Fibroblast of the aortic adventitia (primary cell): ENCODE data around the gene PACS2. TPM values are rescaled to one million over a fixed set of nuclear protein-coding genes. Genes with fewer than 3 reads are reported as not detected.

Source experiments
- DNase-seq: peaks from one replicate; pipeline ENCODE4 v3.0.0-alpha.2; 2010; ENCODE audit warnings: low read depth
- H3K4me3 ChIP-seq: 2 replicates; pipeline ENCODE4 v1.5.1; 2011; ENCODE audit warnings: low read depth, mild to moderate bottlenecking, control low read depth, low read length, moderate library complexity
- total RNA-seq: library from RNA; depleted of rRNA; stranded (reverse); fragments of >200 nt; gene quantifications from 2 replicates; pipeline ENCODE4 v1.2.3, GENCODE V29; 2012; ENCODE audit warnings: low replicate concordance
- TF ChIP-seq, protein P1 (sequence below): IDR thresholded peaks from 2 replicates; pipeline ENCODE4 v1.5.1; 2011; ENCODE audit warnings: mild to moderate bottlenecking, low read length, control low read depth, inconsistent platforms; ENCODE audit not compliant: insufficient read depth

Gene PACS2
- total RNA-seq, 1 donor: 48.6 TPM

DNA sequence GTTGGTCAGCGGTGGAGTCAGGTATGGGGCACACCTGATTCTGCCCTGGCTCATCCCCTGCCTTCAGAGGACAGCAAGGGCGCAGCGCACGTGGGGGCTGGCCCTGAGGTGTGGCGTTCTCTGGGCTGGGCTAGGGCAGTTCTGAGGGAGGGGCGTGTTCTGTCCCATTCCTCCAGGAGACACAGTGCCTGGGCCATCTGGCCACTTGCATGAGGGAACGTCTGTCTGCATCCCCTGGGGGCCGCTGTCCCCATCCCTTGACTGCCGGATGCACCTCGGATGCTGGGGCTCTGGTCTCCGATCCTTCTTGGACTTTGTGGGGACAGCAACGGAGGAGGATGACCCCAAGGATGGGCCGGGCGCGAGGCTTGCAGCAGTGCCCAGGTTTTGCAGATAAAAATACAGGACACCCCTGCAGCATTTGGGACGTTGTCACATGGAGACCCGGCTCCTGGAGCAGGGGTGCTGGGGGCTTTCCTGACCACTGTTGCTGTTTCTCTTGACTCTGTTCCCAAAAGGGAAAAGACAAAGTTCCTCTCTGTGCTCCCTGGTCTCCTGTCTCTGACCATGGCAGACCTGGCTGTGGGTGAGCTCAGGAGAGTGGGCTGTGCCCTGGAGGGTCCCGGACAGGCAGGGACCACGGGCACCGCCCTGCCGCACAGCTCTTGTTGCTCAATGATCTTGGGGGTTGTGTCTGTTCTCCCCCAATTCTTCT is 112.0 kb downstream of the PACS2 start:
- TF ChIP-seq, protein P1, sequence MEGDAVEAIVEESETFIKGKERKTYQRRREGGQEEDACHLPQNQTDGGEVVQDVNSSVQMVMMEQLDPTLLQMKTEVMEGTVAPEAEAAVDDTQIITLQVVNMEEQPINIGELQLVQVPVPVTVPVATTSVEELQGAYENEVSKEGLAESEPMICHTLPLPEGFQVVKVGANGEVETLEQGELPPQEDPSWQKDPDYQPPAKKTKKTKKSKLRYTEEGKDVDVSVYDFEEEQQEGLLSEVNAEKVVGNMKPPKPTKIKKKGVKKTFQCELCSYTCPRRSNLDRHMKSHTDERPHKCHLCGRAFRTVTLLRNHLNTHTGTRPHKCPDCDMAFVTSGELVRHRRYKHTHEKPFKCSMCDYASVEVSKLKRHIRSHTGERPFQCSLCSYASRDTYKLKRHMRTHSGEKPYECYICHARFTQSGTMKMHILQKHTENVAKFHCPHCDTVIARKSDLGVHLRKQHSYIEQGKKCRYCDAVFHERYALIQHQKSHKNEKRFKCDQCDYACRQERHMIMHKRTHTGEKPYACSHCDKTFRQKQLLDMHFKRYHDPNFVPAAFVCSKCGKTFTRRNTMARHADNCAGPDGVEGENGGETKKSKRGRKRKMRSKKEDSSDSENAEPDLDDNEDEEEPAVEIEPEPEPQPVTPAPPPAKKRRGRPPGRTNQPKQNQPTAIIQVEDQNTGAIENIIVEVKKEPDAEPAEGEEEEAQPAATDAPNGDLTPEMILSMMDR: no peak
- H3K4me3 ChIP-seq: no peak overlapping the region
- no peak for DNase-seq

DNA sequence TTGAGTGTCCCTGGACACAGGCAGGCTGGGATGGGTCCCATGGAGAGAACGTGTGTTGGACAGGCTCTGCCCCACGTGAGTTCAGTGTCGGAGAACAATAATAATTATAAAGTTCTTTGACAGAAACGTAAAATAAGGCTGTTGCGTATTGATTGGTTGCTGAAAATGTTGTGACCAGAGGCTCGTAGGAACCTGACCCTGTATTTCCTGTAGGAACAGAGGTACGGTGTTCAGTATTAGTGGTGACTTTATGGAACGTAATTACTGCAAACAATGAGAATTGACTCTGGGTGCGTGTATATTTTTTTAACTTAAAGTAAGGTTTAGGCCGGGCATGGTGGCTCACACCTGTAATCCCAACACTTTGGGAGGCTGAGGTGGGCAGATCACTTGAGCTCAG is 112.9 kb downstream of the PACS2 start:
- no peak for DNase-seq
- TF ChIP-seq, protein P1: no peak
- H3K4me3 ChIP-seq: no peak overlapping the region

DNA sequence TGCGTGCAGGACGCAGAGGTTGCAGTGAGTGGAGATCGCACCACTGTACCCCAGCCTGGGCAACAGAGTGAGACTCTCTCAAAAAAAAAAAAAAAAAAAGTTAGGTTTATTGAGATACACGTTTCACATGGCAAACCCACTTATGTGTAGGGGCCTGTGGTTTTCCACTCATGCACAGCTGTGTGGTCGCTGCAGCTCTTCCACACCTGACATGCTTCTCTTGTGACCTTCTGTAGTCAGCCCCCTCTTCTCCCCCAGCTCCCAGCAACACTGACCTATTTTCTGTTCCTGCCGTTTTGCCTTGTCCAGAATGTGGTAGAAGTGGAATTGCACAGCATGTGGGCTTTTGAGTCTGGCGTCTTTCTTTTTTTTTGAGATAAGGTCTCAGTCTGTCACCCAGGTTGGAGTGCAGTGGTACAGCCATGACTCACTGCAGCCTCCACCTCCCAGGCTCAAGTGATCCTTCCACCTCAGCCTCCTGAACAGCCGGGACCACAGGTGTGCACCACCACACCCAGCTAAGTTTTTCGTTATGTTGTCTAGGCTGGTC is 113.5 kb downstream of the PACS2 start:
- TF ChIP-seq, protein P1: no peak
- H3K4me3 ChIP-seq: no peak overlapping the region
- no peak for DNase-seq

DNA sequence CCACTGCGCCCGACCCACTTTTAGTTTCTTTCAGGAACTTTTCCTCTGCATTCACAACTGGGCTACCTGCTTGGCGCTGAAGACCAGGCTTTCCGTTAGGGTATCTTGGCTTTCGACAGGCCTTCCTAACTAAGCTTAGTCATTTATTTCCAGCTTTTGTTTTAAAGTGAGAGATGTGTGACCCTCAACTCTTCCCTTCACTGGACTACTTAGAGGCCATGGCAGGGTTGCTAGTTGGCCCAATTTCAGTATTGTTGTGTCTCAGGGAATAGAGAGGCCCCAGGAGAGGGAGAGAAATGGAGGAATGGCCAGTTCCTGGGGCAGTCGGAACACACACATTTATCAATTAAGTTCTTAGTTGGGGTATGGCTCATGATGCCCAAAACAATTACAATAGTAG is 115.5 kb downstream of the PACS2 start:
- H3K4me3 ChIP-seq: no peak overlapping the region
- peak; percentile 7 for DNase-seq
- TF ChIP-seq, protein P1: no peak

DNA sequence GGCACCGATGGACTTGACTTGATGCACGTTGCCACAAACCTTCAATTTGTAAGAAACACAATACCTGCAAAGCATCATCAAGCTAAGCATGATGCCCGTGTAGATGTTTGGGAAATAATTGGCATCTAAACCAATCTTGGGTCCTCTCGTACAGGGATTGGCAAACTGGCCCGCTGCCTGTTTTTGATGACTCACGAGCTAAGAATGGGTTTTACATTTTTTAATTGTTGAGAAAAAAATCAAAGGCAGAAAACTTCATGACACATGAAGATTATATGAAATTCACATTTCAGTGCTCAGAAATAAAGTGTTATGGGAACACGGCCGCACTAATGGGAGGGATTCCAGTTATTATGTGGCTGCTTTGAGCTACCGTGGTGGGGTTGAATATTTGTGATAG is 116.0 kb downstream of the PACS2 start:
- H3K4me3 ChIP-seq: no peak overlapping the region
- peak; percentile 71 for DNase-seq
- TF ChIP-seq, protein P1: no peak

DNA sequence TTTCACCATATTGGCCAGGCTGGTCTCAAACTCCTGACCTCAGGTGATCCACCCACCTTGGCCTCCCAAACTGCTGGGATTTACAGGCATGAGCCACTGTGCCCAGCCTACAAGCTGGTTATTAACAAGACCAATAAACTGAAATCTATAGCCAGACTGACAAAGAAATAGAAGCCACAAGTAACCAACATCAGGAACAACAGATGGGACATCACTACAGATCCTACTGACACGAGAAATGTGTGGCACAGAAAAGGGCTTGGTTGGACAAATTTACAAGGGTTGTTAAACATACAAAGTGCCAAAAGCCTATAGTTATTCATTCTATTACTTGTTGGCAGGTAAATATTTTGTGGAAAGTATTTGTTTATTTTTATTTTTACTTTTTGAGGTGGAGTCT is 116.7 kb downstream of the PACS2 start:
- TF ChIP-seq, protein P1: no peak
- DNase-seq: no peak
- H3K4me3 ChIP-seq: no peak overlapping the region
